AG10803 (cell line): Measurements from ENCODE around the gene ABHD17B.

Source experiments
- DNase-seq: peaks from one replicate; pipeline ENCODE4 v3.0.0; 2010; ENCODE audit warnings: low read depth
- H3K4me3 ChIP-seq: 2 replicates; pipeline ENCODE4 v1.5.1; 2011; ENCODE audit warnings: mild to moderate bottlenecking, low read length, control low read depth
- TF ChIP-seq, protein P1 (sequence below): conservative IDR thresholded peaks from 2 replicates; pipeline ENCODE4 v1.5.1; 2011; ENCODE audit warnings: mild to moderate bottlenecking, low read length, control low read depth, inconsistent platforms

Gene ABHD17B

DNA sequence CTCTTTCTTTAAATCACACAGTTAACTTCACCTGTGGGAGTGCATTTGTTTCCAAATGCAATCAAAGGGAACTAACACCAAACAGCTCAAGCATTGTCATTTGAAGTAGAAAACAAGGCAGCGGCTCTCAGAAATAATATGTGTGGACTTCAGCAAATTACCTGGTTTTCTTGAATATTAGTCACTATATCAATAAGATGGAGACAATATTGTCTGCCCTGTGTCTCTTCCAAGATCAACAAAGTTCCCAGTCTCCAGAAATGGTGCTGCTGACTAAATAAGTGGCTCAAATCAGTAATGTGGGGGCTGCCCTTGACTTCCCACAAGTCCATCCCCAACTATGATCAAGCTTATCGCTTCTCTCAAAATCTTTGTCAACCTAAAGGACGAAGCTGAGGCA, 89.6 kb downstream of the ABHD17B start:
- TF ChIP-seq, protein P1, sequence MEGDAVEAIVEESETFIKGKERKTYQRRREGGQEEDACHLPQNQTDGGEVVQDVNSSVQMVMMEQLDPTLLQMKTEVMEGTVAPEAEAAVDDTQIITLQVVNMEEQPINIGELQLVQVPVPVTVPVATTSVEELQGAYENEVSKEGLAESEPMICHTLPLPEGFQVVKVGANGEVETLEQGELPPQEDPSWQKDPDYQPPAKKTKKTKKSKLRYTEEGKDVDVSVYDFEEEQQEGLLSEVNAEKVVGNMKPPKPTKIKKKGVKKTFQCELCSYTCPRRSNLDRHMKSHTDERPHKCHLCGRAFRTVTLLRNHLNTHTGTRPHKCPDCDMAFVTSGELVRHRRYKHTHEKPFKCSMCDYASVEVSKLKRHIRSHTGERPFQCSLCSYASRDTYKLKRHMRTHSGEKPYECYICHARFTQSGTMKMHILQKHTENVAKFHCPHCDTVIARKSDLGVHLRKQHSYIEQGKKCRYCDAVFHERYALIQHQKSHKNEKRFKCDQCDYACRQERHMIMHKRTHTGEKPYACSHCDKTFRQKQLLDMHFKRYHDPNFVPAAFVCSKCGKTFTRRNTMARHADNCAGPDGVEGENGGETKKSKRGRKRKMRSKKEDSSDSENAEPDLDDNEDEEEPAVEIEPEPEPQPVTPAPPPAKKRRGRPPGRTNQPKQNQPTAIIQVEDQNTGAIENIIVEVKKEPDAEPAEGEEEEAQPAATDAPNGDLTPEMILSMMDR, result no peak
- no peak overlapping the region for H3K4me3 ChIP-seq
- DNase-seq, result no peak

DNA sequence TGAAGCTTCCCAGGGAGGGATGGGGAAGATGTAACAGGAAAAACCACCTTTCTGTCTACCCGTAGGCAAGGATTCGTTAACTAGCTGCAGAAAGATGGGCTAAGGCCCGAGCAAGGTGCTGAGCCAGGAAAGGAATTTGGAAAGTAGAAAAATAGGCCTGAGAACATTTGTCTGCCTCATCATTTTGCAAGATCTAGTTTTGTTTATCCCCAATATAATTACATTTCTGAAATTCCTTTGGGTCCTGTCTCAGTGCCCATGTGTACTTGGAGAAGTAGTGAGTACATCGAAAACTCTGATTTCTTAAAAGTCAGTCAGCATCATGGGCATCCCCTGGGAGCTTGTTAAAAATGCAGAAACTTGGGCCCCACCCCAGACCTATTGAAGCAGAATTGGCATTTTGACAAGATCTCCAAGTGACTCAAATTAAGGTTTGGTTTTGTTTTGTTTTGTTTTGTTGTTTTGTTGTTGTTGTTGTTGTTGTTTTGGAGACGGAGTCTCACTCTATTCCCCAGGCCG, 90.5 kb downstream of the ABHD17B start:
- TF ChIP-seq, protein P1, result no peak
- DNase-seq, result peak; percentile 85

DNA sequence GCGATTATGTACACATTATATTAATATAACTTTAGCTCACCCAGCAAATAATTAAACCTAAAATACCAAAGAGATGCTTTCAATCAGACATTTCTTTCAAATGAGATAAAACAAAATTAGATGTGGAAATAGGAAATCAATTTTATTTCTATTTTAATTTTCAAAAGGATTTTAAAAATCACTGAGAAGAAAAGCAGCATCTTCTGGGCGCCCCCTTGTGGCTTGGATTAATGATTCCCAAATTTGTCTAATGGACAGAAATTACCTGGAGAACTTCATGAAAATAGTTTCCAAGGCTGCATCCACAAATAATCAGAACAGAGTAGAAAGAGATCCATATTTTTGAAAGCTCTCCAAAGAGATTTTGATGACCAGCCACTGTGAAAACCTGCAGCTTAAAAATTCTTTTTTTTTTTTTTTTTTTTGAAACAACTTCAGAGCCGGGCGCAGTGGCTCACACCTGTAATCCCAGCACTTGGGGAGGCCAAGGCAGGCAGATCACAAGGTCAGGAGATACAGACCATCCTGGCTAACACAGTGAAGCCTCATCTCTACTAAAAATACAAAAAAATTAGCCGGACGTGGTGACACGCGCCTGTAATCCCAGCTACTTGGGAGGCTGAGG, 91.8 kb downstream of the ABHD17B start:
- TF ChIP-seq, protein P1, result peak; percentile 76
- peak; percentile 39 for DNase-seq
- H3K4me3 ChIP-seq, result no peak overlapping the region

More for the DNA sequence above, 90.5 kb downstream of the ABHD17B start:
- no peak overlapping the region for H3K4me3 ChIP-seq

DNA sequence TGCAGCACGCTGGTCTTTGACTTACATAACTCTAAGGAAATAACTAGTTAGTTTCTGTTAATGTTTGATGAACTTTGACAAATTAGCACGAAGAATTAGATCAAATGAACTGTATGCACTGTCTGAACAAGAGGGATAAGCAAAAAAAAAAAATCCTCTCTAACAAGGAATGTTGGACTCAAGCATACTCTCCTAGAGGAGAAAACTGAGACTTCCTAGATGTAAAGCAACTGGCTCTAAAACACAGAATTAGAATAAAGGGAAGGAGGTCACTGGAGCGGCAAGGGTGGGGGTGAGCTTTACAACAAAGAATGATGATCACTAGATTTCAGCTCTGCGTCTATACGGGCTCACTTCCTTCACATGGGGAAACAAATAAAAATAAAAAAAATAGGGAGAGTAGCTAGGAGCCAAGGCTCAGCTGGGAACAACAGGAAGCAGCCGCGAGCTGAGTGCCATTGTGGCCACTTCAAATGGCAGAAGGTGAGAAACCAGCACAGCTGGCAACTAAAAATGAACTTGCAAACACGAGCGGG, 94.0 kb downstream of the ABHD17B start:
- no peak for DNase-seq

More for the DNA sequence above, 94.0 kb downstream of the ABHD17B start:
- TF ChIP-seq, protein P1, result no peak
- no peak overlapping the region for H3K4me3 ChIP-seq
